Upper lobe of left lung (tissue), 6 donors: Measurements from ENCODE around the gene CYP2W1. TPM values are rescaled to one million over a fixed set of nuclear protein-coding genes. Genes with fewer than 3 reads are reported as not detected.

Source experiments
- ATAC-seq, 2 donors: fragments of 200-7000 bp; cut with Tn5 transposase; one replicate each; pipeline ENCODE4 v1.9.1; 2022; ENCODE audit warnings: mild to moderate bottlenecking in 2 of 2, moderate library complexity in 2 of 2; ENCODE audit not compliant: low FRiP score in 2 of 2
- DNase-seq, 2 donors: peaks; one replicate each; pipeline ENCODE4 v3.0.0-alpha.2; 2019 to 2020
- H3K27ac ChIP-seq, 4 donors: fragments of 200-600 bp; sonication (generic); one replicate each; pipeline ENCODE4 v1.5.1; 2016 to 2019
- H3K27me3 ChIP-seq, 4 donors: fragments of 200-600 bp; sonication (generic); one replicate each; pipeline ENCODE4 v1.5.1; 2017 to 2019
- H3K36me3 ChIP-seq, 4 donors: fragments of 200-600 bp; sonication (generic); one replicate each; pipeline ENCODE4 v1.5.1; 2016 to 2019
- H3K4me1 ChIP-seq, 4 donors: fragments of 200-600 bp; sonication (generic); one replicate each; pipeline ENCODE4 v1.5.1; 2018 to 2019
- H3K4me3 ChIP-seq, 4 donors: fragments of 200-600 bp; sonication (generic); one replicate each; pipeline ENCODE4 v1.5.1; 2017 to 2019; ENCODE audit warnings: mild to moderate bottlenecking in 2 of 4, moderate library complexity in 1 of 4
- H3K9me3 ChIP-seq, 4 donors: fragments of 200-600 bp; sonication (generic); one replicate each; pipeline ENCODE4 v1.5.1; 2018 to 2019
- EP300 ChIP-seq, 4 donors: sonication (generic); formaldehyde crosslinking; IDR thresholded peaks; one replicate each; pipeline ENCODE4 v1.5.1; 2017; ENCODE audit warnings: antibody characterized with exemption in 4 of 4, control low read depth in 2 of 4
- POLR2A ChIP-seq, 4 donors: fragments of 450-650 bp; IDR thresholded peaks; one replicate each; pipeline ENCODE4 v1.5.1; 2016 to 2017; ENCODE audit warnings: antibody characterized with exemption in 4 of 4, mild to moderate bottlenecking in 2 of 4
- POLR2AphosphoS5 ChIP-seq, 2 donors: sonication (generic); formaldehyde crosslinking; IDR thresholded peaks; one replicate each; pipeline ENCODE4 v1.5.1; 2017; ENCODE audit warnings: antibody characterized with exemption in 2 of 2
- WGBS, 2 donors: methylation state at CpG; one replicate each; pipeline ENCODE4 v1.1.5; 2017 to 2018; 5-methylcytosine and 5-hydroxymethylcytosine counted together
- total RNA-seq, 6 donors: library from RNA; depleted of rRNA in 4 of 6; stranded (reverse); fragments of >200 nt in 4 of 6; gene quantifications; one replicate each; pipeline versions ENCODE4 v1.1.0 to v1.2.1, GENCODE V29; 2016 to 2021
- TF ChIP-seq, protein P1 (sequence below), 6 experiments: fragments of 450-650 bp in 4 of 6; fragments of 200-600 bp in 2 of 6; sonication (generic) in 2 of 6; IDR thresholded peaks; one replicate each; pipeline ENCODE4 v1.5.1; 2016 to 2019; ENCODE audit warnings: antibody characterized with exemption in 6 of 6
- donor health status: DM: no; HTN: no; CAD: no; lungs with moderate emphysema.
- donor health status: DM: no; HTN: yes; CAD: no; lungs with severe emphysema.

Gene CYP2W1
- total RNA-seq, 6 donors from 2014 or later = not detected

DNA sequence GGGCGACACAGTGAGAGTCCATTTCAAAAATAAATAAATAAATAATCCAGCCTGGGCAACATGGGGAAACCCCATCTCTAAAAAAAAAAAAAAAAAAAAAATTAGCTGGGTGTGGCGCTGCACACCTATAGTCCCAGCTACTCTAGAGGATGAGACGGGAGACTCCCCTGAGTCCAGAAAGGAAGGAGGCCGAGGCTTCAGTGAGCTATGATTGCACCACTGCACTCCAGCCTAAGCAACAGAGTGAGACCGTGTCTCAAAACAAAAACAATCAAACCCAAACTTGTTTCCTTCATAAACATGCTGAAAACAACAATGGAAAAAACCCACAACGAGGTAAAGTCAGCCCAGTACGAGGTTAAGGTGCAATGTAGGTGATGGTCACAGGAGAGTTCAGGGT, 8.8 kb upstream of the CYP2W1 start:
- H3K27me3 ChIP-seq = no peaks in the 10 kb centered on the region
- 31 to 35% methylated on average over 7 of the region's 7 CpGs for WGBS, 2 donors
- H3K27ac ChIP-seq = peak overlapping the region in 3 of 4 donors; percentile 97 to 100 (median 97)
- H3K4me3 ChIP-seq = peak overlapping the region in 3 of 4 donors; percentile 90 to 100 (median 93)
- H3K36me3 ChIP-seq = peaks cover 10 to 41% (median 30%) of the 10 kb centered on the region in 4 donors
- TF ChIP-seq EP300 (IDR thresholded peaks at IDR 0.05) = no peak
- no peak for TF ChIP-seq POLR2A (IDR thresholded peaks at IDR 0.05)
- no peak for TF ChIP-seq POLR2AphosphoS5 (IDR thresholded peaks at IDR 0.05)
- TF ChIP-seq, protein P1, sequence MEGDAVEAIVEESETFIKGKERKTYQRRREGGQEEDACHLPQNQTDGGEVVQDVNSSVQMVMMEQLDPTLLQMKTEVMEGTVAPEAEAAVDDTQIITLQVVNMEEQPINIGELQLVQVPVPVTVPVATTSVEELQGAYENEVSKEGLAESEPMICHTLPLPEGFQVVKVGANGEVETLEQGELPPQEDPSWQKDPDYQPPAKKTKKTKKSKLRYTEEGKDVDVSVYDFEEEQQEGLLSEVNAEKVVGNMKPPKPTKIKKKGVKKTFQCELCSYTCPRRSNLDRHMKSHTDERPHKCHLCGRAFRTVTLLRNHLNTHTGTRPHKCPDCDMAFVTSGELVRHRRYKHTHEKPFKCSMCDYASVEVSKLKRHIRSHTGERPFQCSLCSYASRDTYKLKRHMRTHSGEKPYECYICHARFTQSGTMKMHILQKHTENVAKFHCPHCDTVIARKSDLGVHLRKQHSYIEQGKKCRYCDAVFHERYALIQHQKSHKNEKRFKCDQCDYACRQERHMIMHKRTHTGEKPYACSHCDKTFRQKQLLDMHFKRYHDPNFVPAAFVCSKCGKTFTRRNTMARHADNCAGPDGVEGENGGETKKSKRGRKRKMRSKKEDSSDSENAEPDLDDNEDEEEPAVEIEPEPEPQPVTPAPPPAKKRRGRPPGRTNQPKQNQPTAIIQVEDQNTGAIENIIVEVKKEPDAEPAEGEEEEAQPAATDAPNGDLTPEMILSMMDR (IDR thresholded peaks at IDR 0.05) = no peak
- H3K4me1 ChIP-seq = peaks cover 23 to 44% (median 27%) of the 10 kb centered on the region in 4 donors
- no peak for ATAC-seq
- no peaks in the 10 kb centered on the region for H3K9me3 ChIP-seq
- no peak for DNase-seq

DNA sequence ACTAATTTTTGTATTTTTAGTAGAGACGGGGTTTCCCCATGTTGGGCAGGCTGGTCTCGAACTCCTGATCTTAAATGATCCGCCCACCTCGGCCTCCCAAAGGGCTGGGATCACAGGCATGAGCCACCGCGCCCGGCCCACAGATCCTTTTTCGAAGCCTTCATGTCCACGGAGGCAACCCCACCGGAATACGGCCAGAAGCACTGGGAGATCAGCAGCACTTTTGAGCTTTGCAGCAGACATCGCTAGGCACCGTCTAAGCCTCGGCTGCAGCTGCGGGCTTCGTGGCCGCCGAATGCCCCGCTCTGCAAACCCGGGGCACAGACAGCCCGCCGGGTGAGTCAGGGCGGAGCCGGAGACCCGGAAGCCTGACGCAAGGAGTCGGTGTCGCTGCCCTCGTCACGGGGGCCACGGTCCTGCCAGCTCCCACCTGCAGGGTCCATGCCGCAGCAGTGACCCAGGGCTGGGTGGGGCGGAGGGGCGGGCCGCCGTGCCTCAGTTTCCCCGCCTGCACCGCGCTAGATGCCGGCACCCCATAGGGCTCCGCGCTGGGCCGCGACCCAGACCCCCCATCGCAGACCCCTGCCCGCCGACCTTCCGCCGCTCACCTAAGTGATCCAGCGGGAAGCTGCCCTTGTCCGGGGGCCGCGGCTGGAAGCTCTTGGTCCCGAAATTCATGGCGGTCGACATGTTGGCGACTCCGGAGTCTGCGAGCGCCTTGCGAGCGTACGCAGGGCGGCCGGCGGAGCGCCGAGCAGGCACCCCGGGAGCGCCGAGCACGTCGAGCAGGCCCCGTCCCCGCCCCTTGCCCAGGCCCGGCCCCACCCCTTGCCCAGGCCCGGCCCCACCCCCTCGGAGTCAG, 7.9 kb upstream of the CYP2W1 start, which contains the start of gene COX19:
Gene COX19 (minus strand): TSS at position 730 of the 862 bp plus-strand sequence. CDS start 40 bp downstream, at position 690.
- peak; percentile 14 to 85 (median 60) for TF ChIP-seq POLR2A (IDR thresholded peaks at IDR 0.05)
- TF ChIP-seq POLR2AphosphoS5 (IDR thresholded peaks at IDR 0.05) = peak; percentile 85
- TF ChIP-seq, protein P1 (IDR thresholded peaks at IDR 0.05) = peak in 3 of 6 experiments; percentile 4 to 50 (median 47)
- TF ChIP-seq EP300 (IDR thresholded peaks at IDR 0.05) = no peak
- DNase-seq (peak; percentile 92 to 98), ATAC-seq (peak; percentile 97 to 99)
- Histone ChIP-seq H3K36me3 (peaks cover 10 to 32% (median 24%) of the 10 kb centered on the region in 4 donors), H3K27me3 (no peaks in the 10 kb centered on the region), H3K4me1 (peaks cover 23 to 43% (median 27%) of the 10 kb centered on the region in 4 donors), H3K4me3 (peak within 1 kb of the TSS; percentile 83 to 100 (median 92)), H3K27ac (peak within 1 kb of the TSS; percentile 97 to 100 (median 98)), H3K9me3 (no peaks in the 10 kb centered on the region)
- WGBS, 2 donors = 0 to 1% methylated on average over 5 to 21 of the region's 78 CpGs

DNA sequence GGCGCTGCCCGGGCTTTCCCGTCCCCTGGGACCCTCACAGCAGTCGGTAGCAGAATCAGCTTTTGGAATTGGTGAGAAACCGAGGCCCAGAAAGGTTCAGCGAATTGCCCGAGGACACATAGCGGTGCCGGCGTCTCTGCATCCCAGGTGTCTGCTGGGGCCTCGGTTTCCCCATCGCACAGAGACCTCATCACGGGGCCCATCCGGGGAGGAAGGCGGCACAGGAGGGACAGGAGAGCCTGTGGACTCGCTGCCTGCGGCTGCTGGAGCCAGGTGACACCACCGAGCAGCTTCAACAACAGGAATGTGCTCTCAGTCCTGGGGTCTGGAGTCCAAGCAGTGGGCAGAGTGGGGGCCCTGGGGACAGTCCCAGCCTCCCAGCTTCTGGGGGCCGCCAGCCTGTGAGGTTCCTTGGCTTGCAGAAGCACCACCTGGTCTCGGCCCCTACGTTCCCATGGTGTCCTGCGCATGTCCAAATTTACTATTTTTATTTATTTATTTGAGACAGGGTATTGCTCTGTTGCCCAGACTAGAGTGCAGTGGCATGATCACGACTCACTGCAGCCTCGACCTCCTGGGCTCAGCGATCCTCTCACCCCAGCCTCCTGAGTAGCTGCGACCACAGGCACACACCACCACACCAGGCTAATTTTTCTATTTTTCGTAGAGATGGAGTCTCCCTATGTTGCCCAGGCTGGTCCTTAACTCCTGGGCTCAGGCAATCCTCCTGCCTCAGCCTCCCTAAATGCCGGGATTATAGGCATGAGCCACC, 7.1 kb upstream of the CYP2W1 start:
- Histone ChIP-seq H3K4me3 (peak overlapping the region in 3 of 4 donors; percentile 90 to 100 (median 93)), H3K4me1 (peaks cover 23 to 42% (median 27%) of the 10 kb centered on the region in 4 donors), H3K27ac (peak overlapping the region; percentile 97 to 100 (median 98))

DNA sequence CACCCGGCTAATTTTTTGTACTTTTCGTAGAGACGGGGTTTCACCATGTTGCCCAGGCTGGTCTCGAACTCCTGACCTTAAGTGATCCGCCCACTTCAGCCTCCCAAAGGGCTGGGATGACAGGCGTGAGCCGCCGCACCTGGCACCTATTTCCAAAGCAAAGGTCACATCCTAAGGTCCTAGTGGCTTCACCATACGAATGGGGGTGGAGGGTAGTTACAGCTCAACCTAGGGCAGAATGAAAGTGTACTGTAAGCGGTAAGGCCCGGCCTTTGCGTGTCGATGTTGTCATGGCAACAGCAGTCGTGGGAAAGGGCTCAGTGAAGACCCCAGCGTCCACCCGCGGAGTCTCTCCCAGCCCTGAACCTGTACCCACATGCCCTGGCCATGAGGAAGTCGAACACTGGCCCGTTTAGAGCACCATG, 6.1 kb upstream of the CYP2W1 start:
- DNase-seq = no peak
- no peak for ATAC-seq

More for the DNA sequence above, 7.1 kb upstream of the CYP2W1 start:
- H3K27me3 ChIP-seq = no peaks in the 10 kb centered on the region
- TF ChIP-seq POLR2A (IDR thresholded peaks at IDR 0.05) (no peak), EP300 (IDR thresholded peaks at IDR 0.05) (no peak), POLR2AphosphoS5 (IDR thresholded peaks at IDR 0.05) (no peak)
- TF ChIP-seq, protein P1 (IDR thresholded peaks at IDR 0.05) = no peak
- DNase-seq = no peak
- H3K36me3 ChIP-seq = peaks cover 10 to 24% (median 18%) of the 10 kb centered on the region in 4 donors
- ATAC-seq = peak in 1 of 2 donors; percentile 2
- WGBS, 2 donors = 57 to 88% methylated on average over 9 to 25 of the region's 28 CpGs
- no peaks in the 10 kb centered on the region for H3K9me3 ChIP-seq

More for the DNA sequence above, 6.1 kb upstream of the CYP2W1 start:
- H3K9me3 ChIP-seq = no peaks in the 10 kb centered on the region
- H3K36me3 ChIP-seq = peaks cover 8 to 16% (median 11%) of the 10 kb centered on the region in 4 donors
- TF ChIP-seq POLR2AphosphoS5 (IDR thresholded peaks at IDR 0.05) = no peak
- TF ChIP-seq, protein P1 (IDR thresholded peaks at IDR 0.05) = no peak
- TF ChIP-seq POLR2A (IDR thresholded peaks at IDR 0.05) = no peak
- TF ChIP-seq EP300 (IDR thresholded peaks at IDR 0.05) = no peak
- no peaks in the 10 kb centered on the region for H3K27me3 ChIP-seq
- peaks cover 20 to 34% (median 26%) of the 10 kb centered on the region in 4 donors for H3K4me1 ChIP-seq
- no peak overlapping the region for H3K27ac ChIP-seq
- no peak overlapping the region for H3K4me3 ChIP-seq
- 81 to 85% methylated on average over 18 to 19 of the region's 19 CpGs for WGBS, 2 donors
